Measurements from ENCODE around the gene B4GALT6. TPM values are rescaled to one million over a fixed set of nuclear protein-coding genes. Genes with fewer than 3 reads are reported as not detected.

The B4GALT6 gene
- total and polyA plus RNA-seq, 2 of the 8 experiments (the other 6 are each of a cell fraction or from before 2014, with no cell fraction given), result 6.3 to 41.5 TPM

- Histone ChIP-seq H2BK15ac (ENCODE audit: low read length) (no peak overlapping the region), H3K9ac (replicated peaks in 1 of 4; ENCODE audit: extremely low read depth in 1 of 4, low read depth in 3 of 4, low read length in 3 of 4) (no peak overlapping the region), H2BK120ac (replicated peaks; ENCODE audit: low read depth, low read length) (no peak overlapping the region), H3K79me1 (ENCODE audit: low read depth, low read length) (no peaks in the 10 kb centered on the region), H3K79me2 (ENCODE audit: control insufficient read depth in 1 of 2, insufficient read depth in 2 of 2, low read length in 2 of 2) (no peaks in the 10 kb centered on the region), H3K27ac (ENCODE audit: low read depth, low read length) (no peak overlapping the region), H3K18ac (ENCODE audit: extremely low read depth, low read length) (no peak overlapping the region), H3K4ac (replicated peaks; ENCODE audit: insufficient read length, low read depth, low read length) (no peak overlapping the region), H3K23ac (ENCODE audit: insufficient read length) (no peak overlapping the region), H3K4me2 (ENCODE audit: insufficient read depth in 1 of 2, low read depth in 2 of 2, low read length in 2 of 2) (no peak overlapping the region), H2BK20ac (ENCODE audit: low read length) (no peak overlapping the region), H2AK5ac (ENCODE audit: low read depth, low read length) (no peak overlapping the region), H2BK12ac (ENCODE audit: low read depth, low read length) (no peak overlapping the region), H3K14ac (ENCODE audit: insufficient read length) (no peak overlapping the region), H3K56ac (replicated peaks; ENCODE audit: insufficient read length, low read depth, low read length) (no peak overlapping the region), H3K36me3 (ENCODE audit: control insufficient read depth in 2 of 4, insufficient read depth in 4 of 4, low read length in 3 of 4) (no peaks in the 10 kb centered on the region), H3K9me3 (ENCODE audit: insufficient read depth in 2 of 2, low read depth in 1 of 2, low read length in 1 of 2) (no peaks in the 10 kb centered on the region), H4K91ac (replicated peaks; ENCODE audit: insufficient read length, low read length) (no peak overlapping the region), H4K20me1 (replicated peaks in 1 of 2; ENCODE audit: control insufficient read depth in 1 of 2, insufficient read depth in 2 of 2, low read length in 2 of 2) (no peaks in the 10 kb centered on the region), H3K4me3 (ENCODE audit: extremely low read depth in 1 of 4, insufficient read depth in 2 of 4, low read depth in 3 of 4, low read length in 4 of 4) (no peak overlapping the region), H3K23me2 (ENCODE audit: low read depth, low read length) (no peaks in the 10 kb centered on the region), H4K5ac (ENCODE audit: insufficient read length, low read depth, low read length) (no peak overlapping the region), H4K8ac (ENCODE audit: extremely low read depth, insufficient read depth, low read length) (no peak overlapping the region), H2BK5ac (ENCODE audit: low read depth, low read length) (no peak overlapping the region), H3K4me1 (replicated peaks in 1 of 4; ENCODE audit: control insufficient read depth in 3 of 4, insufficient read depth in 4 of 4, low read length in 3 of 4) (no peaks in the 10 kb centered on the region), H3K27me3 (replicated peaks in 1 of 4; ENCODE audit: control insufficient read depth in 3 of 4, extremely low read depth in 1 of 4, insufficient read depth in 3 of 4, low read length in 3 of 4) (peaks cover 0 to 1% (median 0%) of the 10 kb centered on the region in 4 experiments; a peak in 1 of 7 replicates), H2AFZ (ENCODE audit: low read length) (no peak overlapping the region)
- ChIA-PET CTCF (ENCODE audit: partially characterized antibody) (interaction anchor here (0.6 to 2.2 kb wide), 6 partner anchors 11 to 135 kb away, joined by 3 to 7 read pairs (median 3); no protein-coding TSS in a partner anchor), POLR2A (ENCODE audit: partially characterized antibody) (interaction anchor here (1.1 to 1.4 kb wide), 2 partner anchors 12 to 13 kb away, joined by 4 to 5 read pairs; partner anchors contain the start of gene B4GALT6)
- DNase-seq (ENCODE audit: low read depth in 1 of 2, low spot score in 2 of 2) (no peak), FAIRE-seq (no peak)
- 73% methylated on average over 6 of the region's 6 CpGs; no CpG with 5 or more reads in 1 of the 2 experiments for WGBS, 2 experiments (ENCODE audit: extremely low coverage in 1 of 2, insufficient coverage in 1 of 2, insufficient read length in 1 of 2, insufficient replicate concordance in 2 of 2, low coverage in 1 of 2, low lambda C conversion rate in 2 of 2, missing lambda C conversion rate in 1 of 2)
- TF ChIP-seq CHD2 (IDR thresholded peaks at IDR 0.05; ENCODE audit: low read length), result no peak
- no peak for TF ChIP-seq TEAD4 (IDR thresholded peaks at IDR 0.05; ENCODE audit: low read depth, low read length)
- no peak for TF ChIP-seq ATF2 (IDR thresholded peaks at IDR 0.05; ENCODE audit: low read length)
- no peak for TF ChIP-seq KDM5A (IDR thresholded peaks at IDR 0.05; ENCODE audit: low read length)
- no peak for TF ChIP-seq POLR2A (IDR thresholded peaks at IDR 0.05; ENCODE audit: control extremely low read depth in 1 of 2, low read depth in 2 of 2, low read length in 2 of 2)
- no peak for TF ChIP-seq MAFK (IDR thresholded peaks at IDR 0.05; ENCODE audit: low read depth, low read length)
- no peak for TF ChIP-seq CREB1 (IDR thresholded peaks at IDR 0.05)
- TF ChIP-seq ZNF274 (IDR thresholded peaks at IDR 0.05; ENCODE audit: borderline replicate concordance, extremely low read depth, low read length), result no peak
- TF ChIP-seq GTF2F1 (IDR thresholded peaks at IDR 0.05; ENCODE audit: borderline replicate concordance, low read depth, low read length), result no peak
- TF ChIP-seq JUND (IDR thresholded peaks at IDR 0.05; ENCODE audit: low read length), result no peak
- TF ChIP-seq TBP (IDR thresholded peaks at IDR 0.05; ENCODE audit: low read depth, low read length), result no peak
These were observed 13.2 kb upstream of the B4GALT6 start for GRCh38 chr18:31697351-31698298.

Measured in H1 (cell line).